SU-DHL-6 (cell line): ENCODE measurements around the gene MIPEP.

Experiments used
- H2AFZ ChIP-seq: fragments of 200-600 bp; sonication (generic); 2 replicates; pipeline ENCODE4 v1.6.1; 2014; ENCODE audit warnings: low read depth, mild to moderate bottlenecking, moderate library complexity, mixed read lengths, antibody characterized with exemption, low read length; ENCODE audit not compliant: severe bottlenecking
- H3F3A ChIP-seq: fragments of 200-600 bp; shearing (Covaris generic); 2 replicates; pipeline ENCODE4 v1.6.0; 2016; ENCODE audit warnings: antibody characterized with exemption, mild to moderate bottlenecking; ENCODE audit not compliant: insufficient read depth
- H3K27ac ChIP-seq: fragments of 200-600 bp; sonication (generic); 2 replicates; pipeline ENCODE4 v1.5.1; 2016; ENCODE audit warnings: low read depth, mild to moderate bottlenecking, low read length, moderate library complexity, mixed read lengths
- H3K27me3 ChIP-seq: fragments of 200-600 bp; sonication (generic), shearing (Covaris generic); 2 replicates; pipeline ENCODE4 v1.6.0; 2014; ENCODE audit warnings: mild to moderate bottlenecking, low read length
- H3K36me3 ChIP-seq: fragments of 200-600 bp; sonication (generic); 2 replicates; pipeline ENCODE4 v1.6.1; 2014; ENCODE audit warnings: mild to moderate bottlenecking, low read length, mixed read lengths
- H3K4me2 ChIP-seq: fragments of 300-600, 200-600 bp; shearing (Covaris generic), sonication (generic); 2 replicates; pipeline ENCODE4 v1.6.0; 2014; ENCODE audit warnings: low read length, low read depth, mild to moderate bottlenecking; ENCODE audit not compliant: poor library complexity, severe bottlenecking
- H3K4me3 ChIP-seq: fragments of 200-600 bp; sonication (generic); 2 replicates; pipeline ENCODE4 v1.5.1; 2014; ENCODE audit warnings: antibody characterized with exemption, low read length, mild to moderate bottlenecking, mixed read lengths; ENCODE audit not compliant: insufficient read depth, poor library complexity, severe bottlenecking
- H3K79me2 ChIP-seq: fragments of 200-600 bp; sonication (generic); 2 replicates; pipeline ENCODE4 v1.6.1; 2014; ENCODE audit warnings: mild to moderate bottlenecking, low read length, moderate library complexity; ENCODE audit not compliant: insufficient read depth
- H3K9ac ChIP-seq: fragments of 200-600 bp; sonication (generic); 2 replicates; pipeline ENCODE4 v1.7.0; 2014; ENCODE audit warnings: mild to moderate bottlenecking, low read length
- H3K9me2 ChIP-seq: fragments of 200-600 bp; sonication (generic); replicated peaks from 2 replicates; pipeline ENCODE4 v1.6.1; 2014; ENCODE audit warnings: low read length; ENCODE audit not compliant: insufficient read depth
- H3K9me3 ChIP-seq: fragments of 200-600 bp; sonication (generic); 2 replicates; pipeline ENCODE4 v1.6.1; 2014; ENCODE audit warnings: low read length, mixed read lengths; ENCODE audit not compliant: insufficient read depth
- H4K20me1 ChIP-seq: fragments of 200-600 bp; sonication (generic); 2 replicates; pipeline ENCODE4 v1.6.1; 2014; ENCODE audit warnings: low read depth, mild to moderate bottlenecking, antibody characterized with exemption, low read length, moderate library complexity, mixed read lengths
- EZH2phosphoT487 ChIP-seq: fragments of 200-600 bp; sonication (generic), shearing (Covaris generic); conservative IDR thresholded peaks from 2 replicates; pipeline ENCODE4 v1.6.1; 2018; ENCODE audit warnings: mild to moderate bottlenecking, antibody characterized with exemption, low read length, moderate library complexity, mixed read lengths
- TF ChIP-seq, protein P1 (sequence below): fragments of 200-600 bp; sonication (generic); IDR thresholded peaks from one replicate; pipeline ENCODE4 v1.5.1; 2017; ENCODE audit warnings: antibody characterized with exemption, mild to moderate bottlenecking, low read length, moderate library complexity; ENCODE audit not compliant: insufficient read depth, poor library complexity, severe bottlenecking

Gene MIPEP

DNA sequence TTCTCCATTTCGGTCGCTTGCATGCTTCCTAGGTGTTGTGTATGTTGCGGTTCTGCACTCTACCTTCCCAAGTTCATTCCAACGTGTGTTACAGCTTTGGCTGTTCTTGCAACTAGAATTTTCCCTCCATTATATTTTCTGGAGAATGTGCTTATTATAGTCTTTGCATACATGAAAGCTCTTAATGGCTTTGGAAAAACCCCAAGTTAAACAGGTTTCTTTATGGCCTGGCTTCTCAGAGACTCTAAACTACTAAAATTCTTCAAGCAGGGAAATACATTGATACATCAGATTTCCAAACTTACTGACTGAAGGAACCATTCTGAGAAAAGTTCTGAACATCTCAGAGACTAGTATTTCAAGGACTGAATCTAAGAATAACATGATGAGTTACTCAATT is 11.9 kb downstream of the MIPEP start:
- H3K27me3 ChIP-seq: no peaks in the 10 kb centered on the region
- TF ChIP-seq, protein P1, sequence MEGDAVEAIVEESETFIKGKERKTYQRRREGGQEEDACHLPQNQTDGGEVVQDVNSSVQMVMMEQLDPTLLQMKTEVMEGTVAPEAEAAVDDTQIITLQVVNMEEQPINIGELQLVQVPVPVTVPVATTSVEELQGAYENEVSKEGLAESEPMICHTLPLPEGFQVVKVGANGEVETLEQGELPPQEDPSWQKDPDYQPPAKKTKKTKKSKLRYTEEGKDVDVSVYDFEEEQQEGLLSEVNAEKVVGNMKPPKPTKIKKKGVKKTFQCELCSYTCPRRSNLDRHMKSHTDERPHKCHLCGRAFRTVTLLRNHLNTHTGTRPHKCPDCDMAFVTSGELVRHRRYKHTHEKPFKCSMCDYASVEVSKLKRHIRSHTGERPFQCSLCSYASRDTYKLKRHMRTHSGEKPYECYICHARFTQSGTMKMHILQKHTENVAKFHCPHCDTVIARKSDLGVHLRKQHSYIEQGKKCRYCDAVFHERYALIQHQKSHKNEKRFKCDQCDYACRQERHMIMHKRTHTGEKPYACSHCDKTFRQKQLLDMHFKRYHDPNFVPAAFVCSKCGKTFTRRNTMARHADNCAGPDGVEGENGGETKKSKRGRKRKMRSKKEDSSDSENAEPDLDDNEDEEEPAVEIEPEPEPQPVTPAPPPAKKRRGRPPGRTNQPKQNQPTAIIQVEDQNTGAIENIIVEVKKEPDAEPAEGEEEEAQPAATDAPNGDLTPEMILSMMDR: no peak
- no peak for TF ChIP-seq EZH2phosphoT487
- H3K9ac ChIP-seq: no peak overlapping the region
- H3K36me3 ChIP-seq: no peaks in the 10 kb centered on the region
- H3K79me2 ChIP-seq: no peaks in the 10 kb centered on the region
- no peaks in the 10 kb centered on the region for H3K9me2 ChIP-seq
- no peaks in the 10 kb centered on the region for H3K9me3 ChIP-seq
- no peak overlapping the region for H3K4me3 ChIP-seq
- H3F3A ChIP-seq: no peaks in the 10 kb centered on the region
- H2AFZ ChIP-seq: no peak overlapping the region
- no peak overlapping the region for H3K4me2 ChIP-seq
- H3K27ac ChIP-seq: no peak overlapping the region
- H4K20me1 ChIP-seq: no peaks in the 10 kb centered on the region

DNA sequence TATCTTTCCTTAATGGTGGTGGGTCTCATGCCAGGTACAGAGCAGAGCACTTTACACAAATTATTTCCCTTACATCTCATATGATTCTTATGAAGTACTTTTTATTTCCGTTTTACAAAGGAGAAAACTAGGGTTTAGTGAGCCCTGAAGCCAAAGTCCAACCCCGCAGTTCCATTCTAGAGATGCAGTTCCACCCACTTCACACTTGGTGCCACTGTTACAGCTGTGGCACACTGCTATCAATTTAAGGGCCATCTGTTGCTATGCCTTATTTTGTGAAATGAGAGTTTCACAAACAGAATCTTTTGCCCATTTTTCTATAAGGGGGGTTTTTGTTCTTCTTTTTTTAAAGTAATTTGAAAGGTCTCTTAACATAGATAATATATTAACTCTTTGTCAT is 12.9 kb downstream of the MIPEP start:
- no peaks in the 10 kb centered on the region for H3K9me2 ChIP-seq
- H3F3A ChIP-seq: no peaks in the 10 kb centered on the region
- H4K20me1 ChIP-seq: no peaks in the 10 kb centered on the region
- H3K79me2 ChIP-seq: no peaks in the 10 kb centered on the region
- no peaks in the 10 kb centered on the region for H3K36me3 ChIP-seq
- no peak overlapping the region for H3K9ac ChIP-seq
- H3K27ac ChIP-seq: no peak overlapping the region
- H2AFZ ChIP-seq: no peak overlapping the region
- no peak for TF ChIP-seq EZH2phosphoT487
- TF ChIP-seq, protein P1: no peak
- H3K4me2 ChIP-seq: no peak overlapping the region
- no peak overlapping the region for H3K4me3 ChIP-seq
- H3K27me3 ChIP-seq: no peaks in the 10 kb centered on the region
- no peaks in the 10 kb centered on the region for H3K9me3 ChIP-seq

DNA sequence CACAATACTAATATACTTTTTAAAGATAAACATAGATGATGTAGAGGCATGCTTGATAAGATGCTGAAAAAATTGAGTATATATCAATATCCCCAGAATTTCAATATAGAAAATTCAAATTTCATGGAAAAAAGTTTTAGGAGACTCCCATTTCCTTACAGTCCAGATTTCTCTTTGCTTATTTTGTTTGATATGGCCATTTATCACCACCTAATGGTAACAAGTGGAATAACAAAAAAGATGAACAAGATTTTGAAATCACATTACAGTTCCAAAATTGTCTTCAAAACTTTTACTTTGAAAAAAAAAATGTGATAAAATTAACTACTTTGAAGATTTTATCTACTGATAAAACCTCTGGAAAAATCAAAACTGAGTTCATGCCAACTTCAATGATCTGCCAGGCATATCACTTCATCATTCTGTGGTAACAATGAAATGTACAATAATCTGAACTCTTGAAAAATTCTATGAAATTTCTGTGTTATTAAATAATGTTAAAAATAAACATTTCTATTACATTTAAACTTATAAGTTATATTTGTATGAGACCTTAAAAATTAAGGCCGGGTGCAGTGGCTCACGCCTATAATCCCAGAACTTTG is 17.5 kb downstream of the MIPEP start:
- Histone ChIP-seq H3K9ac (no peak overlapping the region), H3F3A (no peaks in the 10 kb centered on the region), H3K79me2 (no peaks in the 10 kb centered on the region), H3K4me3 (no peak overlapping the region), H3K4me2 (no peak overlapping the region), H3K27me3 (no peaks in the 10 kb centered on the region), H3K9me2 (no peaks in the 10 kb centered on the region), H3K27ac (no peak overlapping the region), H2AFZ (no peak overlapping the region), H3K9me3 (no peaks in the 10 kb centered on the region), H3K36me3 (no peaks in the 10 kb centered on the region), H4K20me1 (no peaks in the 10 kb centered on the region)
- TF ChIP-seq, protein P1: no peak
- no peak for TF ChIP-seq EZH2phosphoT487
